ENCODE results near the gene RAB34.

- TF ChIP-seq EZH2phosphoT487 (IDR thresholded peaks at IDR 0.05; ENCODE audit: borderline replicate concordance), result no peak
- TF ChIP-seq CTCF (conservative IDR thresholded peaks at IDR 0.05; ENCODE audit: low read length), result no peak
Measured at GRCh38 chr17:28667870-28668269, 49.8 kb downstream of the RAB34 start.
